Fibroblast of gingiva (primary cell): ENCODE measurements around the gene SLC39A8.

Experiments used
- DNase-seq: peaks from one replicate; pipeline ENCODE4 v3.0.0-alpha.2; 2011; ENCODE audit warnings: low read depth

Gene SLC39A8

DNA sequence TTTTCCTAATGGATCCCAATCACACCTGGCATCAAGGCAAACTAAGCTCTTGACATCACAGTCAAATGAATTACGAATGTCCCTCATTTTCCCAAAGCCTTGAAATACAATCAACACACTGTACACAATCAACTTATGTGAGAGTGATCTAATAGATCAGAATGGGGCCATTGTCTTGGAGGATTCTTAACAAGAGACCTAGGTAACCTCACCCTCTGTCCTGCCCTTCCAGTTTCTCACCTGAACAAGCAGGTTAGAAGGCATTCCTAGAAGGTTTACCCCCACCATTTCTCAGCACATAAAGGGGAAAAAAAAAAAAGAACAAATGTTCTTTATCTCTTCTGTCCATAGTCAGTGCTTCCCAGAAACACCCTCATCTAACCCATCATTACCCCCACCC lies 6.3 kb downstream of the SLC39A8 start:
- DNase-seq, result no peak

GRCh38 chr4:102338405-102338804 lies 6.9 kb downstream of the SLC39A8 start:
- DNase-seq, result no peak

GRCh38 chr4:102335616-102336015 lies 9.7 kb downstream of the SLC39A8 start:
- DNase-seq, result no peak

DNA sequence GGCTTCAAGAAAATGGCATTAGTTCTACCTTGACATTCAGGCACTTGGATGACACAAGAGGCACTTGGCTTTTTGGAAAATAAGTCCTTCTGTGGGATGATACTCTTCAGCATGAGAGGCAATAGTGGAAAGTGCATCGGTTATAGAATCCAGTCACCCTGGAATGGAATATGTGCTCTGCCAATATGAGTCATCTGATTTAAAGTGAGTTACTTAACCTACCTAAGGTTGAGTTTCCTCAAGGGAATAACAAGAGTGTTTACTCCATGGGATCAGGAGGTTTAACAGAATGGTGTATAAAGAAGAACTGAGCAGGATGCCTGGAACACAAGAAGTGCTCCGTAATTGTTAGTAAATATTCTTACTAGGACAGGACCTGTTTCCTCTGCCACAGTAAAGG lies 10.7 kb downstream of the SLC39A8 start:
- DNase-seq, result peak; percentile 6

DNA sequence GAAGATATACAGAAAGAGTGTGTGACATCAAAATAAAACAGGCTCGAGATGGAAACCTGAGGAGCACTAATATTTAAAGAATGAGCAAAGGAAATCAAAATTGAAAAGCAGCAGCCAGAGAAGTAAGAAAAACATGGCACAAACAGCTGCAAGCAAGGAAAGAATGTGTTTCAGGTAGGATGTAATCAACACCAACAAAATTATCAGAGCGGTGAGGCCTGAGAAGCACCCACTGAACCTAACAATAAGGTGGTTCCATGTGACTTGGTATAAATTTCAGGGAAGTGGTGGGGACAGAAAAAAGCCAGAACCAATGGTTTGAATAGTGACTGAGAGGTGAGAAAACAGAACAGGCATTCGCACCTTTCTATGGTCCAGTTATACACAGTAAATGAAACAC lies 11.5 kb downstream of the SLC39A8 start:
- DNase-seq, result no peak

GRCh38 chr4:102328045-102328444 lies 17.2 kb downstream of the SLC39A8 start:
- no peak for DNase-seq

GRCh38 chr4:102326951-102327350 lies 18.3 kb downstream of the SLC39A8 start:
- no peak for DNase-seq

DNA sequence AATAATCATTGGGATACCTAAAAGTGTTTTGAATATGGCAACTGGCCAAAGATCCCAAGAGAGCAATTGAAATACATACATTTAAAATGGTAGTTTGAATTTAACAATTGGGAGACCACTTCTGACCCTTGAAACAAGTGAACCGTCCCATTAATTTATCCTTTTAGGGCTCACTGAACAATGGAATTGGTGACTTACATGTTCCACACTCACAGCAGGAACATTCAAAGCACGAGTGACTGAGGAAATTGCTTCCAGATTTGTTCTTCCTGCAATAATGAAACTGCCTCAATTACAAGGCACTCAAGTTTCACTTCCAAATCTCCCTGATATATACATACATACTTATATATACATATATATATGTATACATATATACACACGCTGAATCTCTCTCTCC lies 20.6 kb downstream of the SLC39A8 start:
- DNase-seq, result peak; percentile 63

DNA sequence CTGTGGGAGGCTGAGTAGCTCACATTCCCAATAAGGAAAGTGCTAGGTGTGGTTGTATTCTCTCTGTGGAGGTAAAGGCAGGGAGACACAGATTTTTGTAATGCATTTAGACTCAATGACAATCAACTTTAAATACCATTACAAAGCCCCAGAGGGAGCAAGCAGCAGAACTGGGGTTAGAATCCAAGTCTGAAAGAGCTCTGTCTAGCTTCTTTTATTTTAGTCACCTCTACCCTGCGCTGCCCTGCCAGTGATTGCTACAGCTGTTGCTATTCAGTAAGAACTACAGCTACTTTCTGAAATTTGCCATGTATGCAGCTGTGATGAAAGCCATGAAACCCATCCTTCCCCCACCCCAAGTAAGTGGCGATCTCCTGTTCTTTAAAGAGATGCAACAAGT lies 22.5 kb downstream of the SLC39A8 start:
- no peak for DNase-seq

DNA sequence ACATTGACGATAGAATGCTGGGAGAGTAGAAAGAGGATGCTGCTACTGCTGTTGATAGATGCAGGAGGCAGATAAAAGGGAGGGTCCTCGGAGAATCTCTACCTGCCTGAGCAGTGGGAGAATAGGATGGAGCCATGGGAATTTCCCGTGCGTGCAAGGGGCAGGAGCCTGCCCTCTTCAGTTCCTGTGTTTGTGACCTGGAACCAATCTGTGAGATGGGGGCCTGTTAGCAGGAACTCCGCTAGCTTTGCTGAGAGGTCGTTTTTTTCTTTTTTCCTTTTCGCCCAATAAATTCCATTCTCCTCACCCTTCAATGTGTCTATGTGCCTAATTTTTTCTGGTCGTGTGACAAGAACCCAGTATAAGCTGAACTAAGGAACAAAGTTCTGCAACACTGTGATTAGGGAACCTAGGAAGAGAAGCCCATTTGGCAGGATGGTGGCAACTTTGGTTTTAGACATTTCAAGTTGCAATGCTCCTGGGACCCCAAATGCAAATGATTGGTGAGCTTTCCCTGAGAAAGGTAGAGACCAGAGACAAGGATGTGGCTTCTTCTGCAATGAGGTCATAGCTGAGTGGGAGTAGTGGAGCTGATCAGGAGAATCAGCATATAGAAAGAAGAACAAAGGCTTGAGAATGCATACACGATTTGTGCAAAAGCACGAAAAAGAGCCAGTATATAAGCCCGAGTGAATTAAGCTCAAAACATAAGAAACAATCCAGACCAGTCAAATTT lies 23.9 kb downstream of the SLC39A8 start:
- no peak for DNase-seq

DNA sequence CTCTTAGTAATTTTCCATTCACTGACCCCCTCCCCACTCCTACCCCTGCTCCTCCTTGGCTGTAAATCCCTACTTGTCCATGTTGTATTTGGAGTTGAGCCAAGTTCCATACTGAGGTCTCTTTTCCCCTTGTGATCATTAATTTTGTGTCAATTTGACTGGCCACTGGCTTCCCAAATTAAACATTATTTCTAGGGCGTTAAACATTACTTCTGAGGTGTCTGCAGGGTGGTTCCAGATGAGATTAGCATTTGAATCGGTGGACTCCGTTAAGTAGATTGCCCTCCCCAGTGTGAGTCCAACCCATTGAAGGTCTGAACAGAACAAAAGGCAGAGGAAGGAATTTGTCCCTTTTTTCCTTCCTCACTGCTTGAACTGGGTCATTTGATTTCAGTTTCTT lies 25.7 kb downstream of the SLC39A8 start:
- no peak for DNase-seq

DNA sequence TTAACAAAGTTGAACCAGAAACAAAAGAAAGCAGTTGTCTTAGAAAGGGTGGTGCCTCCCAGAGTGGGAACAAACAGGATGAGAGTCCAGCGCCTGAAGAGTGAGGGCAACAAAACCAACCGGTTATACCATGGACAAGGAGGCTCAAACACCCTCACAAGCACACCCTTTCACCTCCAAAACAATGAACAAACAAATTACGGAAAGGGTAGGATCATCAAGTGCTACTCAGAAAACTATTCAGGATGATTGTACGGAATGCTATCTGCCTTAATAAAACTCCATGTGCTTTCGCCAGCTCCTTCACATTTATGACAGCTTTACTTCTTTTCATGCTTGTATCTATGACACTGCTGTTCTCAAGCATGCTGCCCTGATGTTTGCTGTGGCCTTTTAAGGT lies 26.8 kb downstream of the SLC39A8 start:
- DNase-seq, result no peak

DNA sequence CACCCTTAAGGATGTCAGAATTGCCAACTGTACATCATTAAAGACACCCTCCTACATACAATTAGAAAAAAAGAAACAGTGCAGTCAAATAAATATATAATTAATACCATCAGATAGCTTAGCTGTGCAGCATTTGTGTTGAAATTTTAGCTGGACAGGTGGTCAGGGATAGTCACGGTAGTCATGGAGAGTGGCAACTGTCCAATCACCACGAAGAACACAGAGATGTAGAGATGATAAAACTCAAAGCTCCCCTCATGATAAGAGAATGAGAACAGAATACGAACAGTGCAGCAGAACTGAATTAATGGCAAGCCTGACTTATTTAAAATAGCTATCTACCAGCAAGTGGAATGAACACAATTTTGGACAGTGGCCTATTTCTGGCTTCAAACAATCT lies 27.2 kb downstream of the SLC39A8 start:
- DNase-seq, result no peak

GRCh38 chr4:102317459-102317858 lies 27.8 kb downstream of the SLC39A8 start:
- no peak for DNase-seq

GRCh38 chr4:102316585-102316984 lies 28.7 kb downstream of the SLC39A8 start:
- DNase-seq, result no peak

GRCh38 chr4:102315532-102315931 lies 29.8 kb downstream of the SLC39A8 start:
- no peak for DNase-seq

DNA sequence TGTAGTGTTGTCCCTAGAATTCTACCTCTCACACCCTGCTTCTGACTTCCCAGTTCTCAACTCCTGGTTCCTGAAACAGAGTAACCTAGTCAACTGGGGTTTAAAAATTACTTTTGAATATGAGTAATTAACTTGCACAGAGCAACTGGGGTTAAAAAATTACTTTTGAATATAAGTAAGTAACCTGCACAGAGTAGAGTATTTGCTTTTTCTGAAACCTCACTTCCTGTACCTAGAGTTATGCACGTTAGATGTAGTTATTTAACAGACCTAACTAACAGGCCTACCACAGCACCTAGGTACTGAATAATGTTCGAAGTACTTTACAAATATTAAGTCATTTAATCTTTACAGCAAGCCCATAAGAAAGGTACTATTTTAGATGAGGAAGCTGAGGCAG lies 32.9 kb downstream of the SLC39A8 start:
- no peak for DNase-seq

- DNase-seq, result no peak
These were observed 33.4 kb downstream of the SLC39A8 start for GRCh38 chr4:102311912-102312311.

DNA sequence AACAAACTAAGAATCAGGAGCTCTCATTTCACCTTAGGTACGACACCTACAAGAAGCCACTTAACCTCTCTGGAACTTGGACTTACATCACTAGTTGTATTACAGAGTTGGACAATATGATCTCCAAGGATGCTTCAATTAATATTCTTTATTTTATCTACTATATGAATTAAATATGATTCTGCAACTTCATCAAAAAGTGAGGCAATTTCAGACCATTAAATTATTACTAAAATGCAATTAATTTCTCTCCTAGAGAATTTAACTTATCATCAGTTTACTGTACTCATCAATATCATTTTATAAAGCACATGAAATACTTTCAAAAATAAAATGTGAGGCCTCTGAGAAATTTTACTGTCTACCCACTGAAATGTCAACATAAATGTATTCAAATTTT lies 33.9 kb downstream of the SLC39A8 start:
- no peak for DNase-seq

- DNase-seq, result no peak
These were observed 37.1 kb downstream of the SLC39A8 start for GRCh38 chr4:102308032-102308799.

- DNase-seq, result no peak
These were observed 39.6 kb downstream of the SLC39A8 start for GRCh38 chr4:102305666-102306065.

- no peak for DNase-seq
These were observed 42.5 kb downstream of the SLC39A8 start for GRCh38 chr4:102302762-102303161.

DNA sequence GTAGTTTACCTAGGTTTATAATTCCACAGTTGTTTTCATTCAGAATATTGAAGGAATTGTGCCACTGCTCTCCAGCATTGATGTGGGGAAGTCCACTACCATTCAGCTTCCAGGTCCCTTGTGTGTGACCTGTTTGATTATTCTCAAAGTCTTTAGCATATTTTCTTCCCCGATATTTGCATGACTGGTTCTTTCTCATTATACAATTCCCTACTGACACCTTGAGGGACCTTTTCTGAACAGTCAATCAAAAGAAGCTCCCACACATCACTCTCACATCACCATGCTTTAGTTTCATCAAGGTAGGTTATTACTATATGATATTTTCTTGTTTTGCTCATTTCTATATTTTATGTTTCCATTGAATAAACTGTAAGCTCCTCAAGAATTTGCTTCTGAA lies 44.1 kb downstream of the SLC39A8 start:
- no peak for DNase-seq
